WERI-Rb-1 (cell line): ENCODE measurements around the gene GPATCH11.

Source experiments
- DNase-seq: peaks from one replicate; pipeline ENCODE4 v3.0.0-alpha.2; 2020
- H3K27ac ChIP-seq: fragments of 250-450 bp; sonication (Bioruptor Pico); 2 replicates; pipeline ENCODE4 v1.5.1; 2020; ENCODE audit warnings: mild to moderate bottlenecking, moderate library complexity
- H3K27me3 ChIP-seq: fragments of 250-450 bp; sonication (Bioruptor Pico); 2 replicates; pipeline ENCODE4 v1.5.1; 2021; ENCODE audit warnings: mild to moderate bottlenecking, low read depth, moderate library complexity; ENCODE audit not compliant: insufficient read depth, severe bottlenecking
- H3K36me3 ChIP-seq: fragments of 250-450 bp; sonication (Bioruptor Pico); 2 replicates; pipeline ENCODE4 v1.5.1; 2020; ENCODE audit warnings: mild to moderate bottlenecking, moderate library complexity
- H3K4me3 ChIP-seq: 2 replicates; pipeline ENCODE4 v1.5.1; 2011; ENCODE audit warnings: low read depth, mild to moderate bottlenecking, control low read depth, low read length
- H3K9me3 ChIP-seq: fragments of 250-450 bp; sonication (Bioruptor Pico); 2 replicates; pipeline ENCODE4 v1.5.1; 2021; ENCODE audit warnings: mild to moderate bottlenecking, moderate library complexity; ENCODE audit not compliant: severe bottlenecking
- CTCF ChIP-seq: IDR thresholded peaks from 2 replicates; pipeline ENCODE4 v1.5.1; 2011; ENCODE audit warnings: low read depth, mild to moderate bottlenecking, control low read depth, inconsistent platforms, low read length

The GPATCH11 gene

GRCh38 chr2:37098416-37099118 is 14.2 kb downstream of the GPATCH11 start:
- H3K4me3 ChIP-seq, result no peak overlapping the region
- no peak for TF ChIP-seq CTCF
- no peak for DNase-seq
- H3K36me3 ChIP-seq, result peaks cover 38% of the 10 kb centered on the region
- no peak overlapping the region for H3K27ac ChIP-seq
- no peaks in the 10 kb centered on the region for H3K27me3 ChIP-seq
- no peaks in the 10 kb centered on the region for H3K9me3 ChIP-seq

GRCh38 chr2:37100054-37100453 is 15.7 kb downstream of the GPATCH11 start:
- TF ChIP-seq CTCF, result no peak
- Histone ChIP-seq H3K27me3 (no peaks in the 10 kb centered on the region), H3K4me3 (no peak overlapping the region), H3K9me3 (no peaks in the 10 kb centered on the region), H3K36me3 (peaks cover 25% of the 10 kb centered on the region), H3K27ac (no peak overlapping the region)
- no peak for DNase-seq

- H3K27ac ChIP-seq, result no peak overlapping the region
- H3K27me3 ChIP-seq, result no peaks in the 10 kb centered on the region
- TF ChIP-seq CTCF, result no peak
- H3K36me3 ChIP-seq, result peaks cover 28% of the 10 kb centered on the region
- DNase-seq, result no peak
- no peak overlapping the region for H3K4me3 ChIP-seq
- H3K9me3 ChIP-seq, result no peaks in the 10 kb centered on the region
Observed at GRCh38 chr2:37102588-37102987, 18.3 kb downstream of the GPATCH11 start.

GRCh38 chr2:37104178-37104577 is 19.9 kb downstream of the GPATCH11 start:
- Histone ChIP-seq H3K27ac (no peak overlapping the region), H3K9me3 (no peaks in the 10 kb centered on the region), H3K36me3 (peaks cover 39% of the 10 kb centered on the region), H3K27me3 (no peaks in the 10 kb centered on the region), H3K4me3 (no peak overlapping the region)
- no peak for TF ChIP-seq CTCF
- no peak for DNase-seq

GRCh38 chr2:37105150-37105549 is 20.8 kb downstream of the GPATCH11 start:
- peaks cover 45% of the 10 kb centered on the region for H3K36me3 ChIP-seq
- H3K27me3 ChIP-seq, result no peaks in the 10 kb centered on the region
- no peak overlapping the region for H3K4me3 ChIP-seq
- DNase-seq, result no peak
- H3K27ac ChIP-seq, result no peak overlapping the region
- no peak for TF ChIP-seq CTCF
- no peaks in the 10 kb centered on the region for H3K9me3 ChIP-seq

- Histone ChIP-seq H3K27me3 (no peaks in the 10 kb centered on the region), H3K4me3 (no peak overlapping the region), H3K36me3 (peaks cover 60% of the 10 kb centered on the region), H3K27ac (no peak overlapping the region), H3K9me3 (no peaks in the 10 kb centered on the region)
- no peak for TF ChIP-seq CTCF
- DNase-seq, result no peak
Observed at GRCh38 chr2:37109523-37109922, 25.2 kb downstream of the GPATCH11 start.
